HG03457 (cell line): ENCODE measurements around the gene TMCO5A.
"Not testable (repeated sequence)": the region's sequence is repeated elsewhere in the genome, so short reads cannot be mapped to it uniquely, and the experiment has no call there.

Source experiments
- ATAC-seq: cut with Tn5 transposase; IDR thresholded peaks from one replicate; pipeline ENCODE4 v1.9.1; 2021; ENCODE audit warnings: moderate number of reproducible peaks; ENCODE audit not compliant: unreplicated experiment

Gene TMCO5A

DNA sequence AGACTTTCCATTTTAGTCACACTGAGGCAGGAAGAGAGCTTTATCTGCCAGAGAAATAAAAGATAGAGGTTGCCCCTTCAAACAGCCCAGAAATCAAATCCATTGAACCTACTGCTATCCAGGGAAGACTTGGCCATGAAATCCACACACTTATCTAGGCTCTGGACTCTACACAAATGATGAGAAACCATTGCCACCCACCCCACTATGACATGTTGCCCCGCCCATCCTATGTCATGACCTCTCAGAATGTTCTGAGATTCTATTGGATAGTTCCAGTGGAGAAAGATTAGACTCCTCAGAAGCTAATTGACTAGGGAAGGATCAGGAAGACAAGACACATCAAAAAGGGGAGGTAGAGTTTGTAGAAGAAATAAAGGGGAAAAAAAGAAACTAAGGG is at the start of gene TMCO5A:
TMCO5A (plus strand) TSS at position 301 of the 400 bp plus-strand sequence. CDS start 1,684 bp downstream, outside the sequence.
- no peak for ATAC-seq

DNA sequence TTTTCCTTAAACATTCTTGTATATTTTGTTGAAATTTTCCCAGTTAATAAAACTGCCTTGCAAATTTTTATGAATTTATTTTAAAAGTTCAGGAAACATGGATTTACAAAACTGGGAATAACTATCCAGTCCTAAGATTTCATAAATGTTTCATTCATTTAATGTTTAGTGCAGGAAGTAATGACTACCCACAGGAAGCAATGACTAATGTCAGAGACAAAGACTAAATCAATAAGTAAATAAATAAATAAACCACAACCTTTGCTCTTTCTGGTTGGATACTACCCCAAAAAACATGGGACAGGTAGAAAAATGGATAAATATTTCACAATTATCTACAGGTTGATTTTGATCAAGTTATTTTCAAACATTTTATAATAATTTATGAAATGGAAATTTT is 48.8 kb upstream of the TMCO5A start:
- no peak for ATAC-seq

DNA sequence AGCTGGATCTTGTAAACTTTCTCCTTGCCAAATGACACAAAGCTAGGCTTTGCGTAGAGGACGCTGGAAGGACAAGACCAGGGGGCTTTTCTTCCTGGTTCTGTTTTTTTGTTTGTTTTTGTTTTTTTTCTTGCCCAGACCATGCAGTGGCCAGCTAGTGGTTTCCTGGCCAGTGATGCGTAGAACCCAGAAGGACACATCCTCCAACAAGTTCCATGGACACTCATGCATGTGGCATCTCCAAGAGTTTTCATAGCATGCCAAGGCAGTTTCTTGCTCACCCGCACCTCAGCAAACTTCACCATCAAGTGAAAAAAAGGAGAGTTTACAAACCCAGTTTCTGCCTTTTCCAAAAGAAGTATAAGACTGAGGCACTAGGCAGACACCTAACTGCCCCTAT is 46.1 kb upstream of the TMCO5A start:
- ATAC-seq = no peak

GRCh38 chr15:37891766-37892368 is 42.6 kb upstream of the TMCO5A start:
- ATAC-seq = no peak

- ATAC-seq = no peak
Observed at GRCh38 chr15:37893309-37893708, 41.1 kb upstream of the TMCO5A start.

- ATAC-seq = no peak
Observed at GRCh38 chr15:37898362-37898761, 36.1 kb upstream of the TMCO5A start.

DNA sequence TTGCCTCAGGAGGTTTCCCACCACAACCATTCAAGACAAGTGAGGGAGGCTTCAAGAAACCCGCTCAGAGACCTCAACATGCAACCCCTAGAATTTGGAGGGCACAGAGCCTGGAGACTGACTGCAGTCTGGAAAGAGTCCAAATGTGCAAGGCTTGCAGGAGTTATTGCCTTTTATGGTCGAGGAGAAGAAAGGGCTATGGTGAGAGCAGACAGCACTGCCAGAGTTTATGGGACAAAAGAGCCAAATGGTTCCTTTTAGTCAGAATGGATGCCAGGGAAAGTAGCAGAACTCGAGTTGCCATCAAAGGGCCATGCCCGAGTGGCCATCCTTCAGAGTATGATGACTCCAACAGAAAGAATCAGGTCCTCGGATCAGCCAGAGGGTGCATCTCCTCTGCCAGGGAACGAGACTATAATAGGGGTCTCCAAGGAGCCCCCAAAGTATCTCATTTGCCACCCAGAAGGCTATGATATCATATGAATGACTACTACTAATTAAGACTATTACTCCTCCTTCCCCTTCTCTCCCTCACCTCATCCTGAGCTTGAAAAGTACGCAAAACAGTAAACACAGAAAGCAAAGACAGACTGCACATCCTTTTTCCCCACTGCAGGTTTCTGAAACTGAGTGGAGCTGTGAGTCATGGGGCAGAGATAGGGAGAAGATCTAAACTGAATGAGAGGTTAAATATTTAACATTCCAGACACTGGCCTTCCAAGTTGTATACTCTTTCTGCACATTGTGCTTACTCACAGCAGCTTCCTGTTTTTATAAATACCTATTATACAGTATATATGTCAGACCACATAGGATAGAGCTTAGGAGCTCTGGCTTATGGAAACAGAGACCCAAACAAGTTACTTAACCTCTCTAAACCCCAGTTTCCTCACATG is 33.9 kb upstream of the TMCO5A start:
- ATAC-seq = no peak

DNA sequence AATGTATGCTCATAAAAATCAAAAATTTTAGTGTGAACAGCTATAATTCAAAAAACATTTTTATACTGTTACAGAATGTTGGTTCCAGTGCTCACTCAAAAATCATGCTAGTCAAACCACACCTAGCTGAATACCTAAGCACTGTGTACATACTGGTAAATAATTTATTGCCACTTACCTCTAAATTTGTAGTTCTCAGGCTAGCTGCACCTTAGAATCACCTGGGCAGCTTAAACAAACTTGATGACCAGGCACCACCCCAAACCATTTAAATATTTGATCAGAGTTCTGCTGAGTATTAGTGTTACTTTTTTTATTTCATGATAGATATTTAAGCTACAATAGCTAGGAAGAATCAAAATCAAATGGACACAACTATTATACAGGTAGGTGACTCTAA is 32.3 kb upstream of the TMCO5A start:
- ATAC-seq = no peak

- no peak for ATAC-seq
Observed at GRCh38 chr15:37903919-37904625, 30.4 kb upstream of the TMCO5A start.

DNA sequence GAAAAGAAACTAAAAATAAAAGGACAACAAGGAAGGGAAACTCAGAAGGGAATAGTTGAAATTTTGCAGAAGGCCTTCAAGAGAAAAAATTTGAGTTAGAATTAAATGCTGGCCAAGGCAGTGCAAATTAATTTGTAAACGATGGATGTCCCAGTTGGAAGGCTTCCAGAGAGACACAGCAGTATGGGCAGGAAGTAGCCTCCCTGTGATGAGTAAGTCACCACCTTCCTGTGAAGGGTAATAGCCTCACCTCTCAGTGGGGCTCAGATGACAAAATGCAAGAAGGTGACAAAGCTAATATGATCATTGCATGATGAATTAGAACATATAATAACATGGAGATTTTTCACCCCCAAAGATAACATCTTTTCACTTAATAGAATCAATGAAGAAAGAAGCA is 27.3 kb upstream of the TMCO5A start:
- ATAC-seq = no peak

- ATAC-seq = no peak
Observed at GRCh38 chr15:37921527-37922385, 12.7 kb upstream of the TMCO5A start.

- ATAC-seq = no peak
Observed at GRCh38 chr15:37926136-37926535, 8.3 kb upstream of the TMCO5A start.

DNA sequence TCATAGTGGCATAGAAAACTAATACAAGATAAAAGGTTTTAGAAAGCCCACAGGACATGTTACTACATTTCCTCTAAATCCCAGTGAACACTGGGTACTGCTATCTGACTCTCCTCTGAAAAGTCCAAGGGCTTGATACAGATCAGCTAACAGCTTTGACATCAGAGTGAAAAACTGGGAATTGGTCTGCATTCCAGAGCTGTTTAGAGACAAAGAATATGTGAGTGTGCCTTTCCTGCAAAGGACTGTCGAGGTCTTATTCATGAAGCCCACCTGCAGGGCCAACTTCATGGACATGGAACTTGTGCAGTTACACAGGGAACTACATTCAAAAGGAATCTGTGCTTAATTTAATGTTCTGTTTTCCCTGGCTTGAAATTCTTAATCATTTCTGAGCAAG is 5.2 kb upstream of the TMCO5A start:
- ATAC-seq = no peak

- ATAC-seq = no peak
Observed at GRCh38 chr15:37931321-37931720, 3.1 kb upstream of the TMCO5A start.

GRCh38 chr15:37931868-37932267 is 2.6 kb upstream of the TMCO5A start:
- ATAC-seq = no peak

DNA sequence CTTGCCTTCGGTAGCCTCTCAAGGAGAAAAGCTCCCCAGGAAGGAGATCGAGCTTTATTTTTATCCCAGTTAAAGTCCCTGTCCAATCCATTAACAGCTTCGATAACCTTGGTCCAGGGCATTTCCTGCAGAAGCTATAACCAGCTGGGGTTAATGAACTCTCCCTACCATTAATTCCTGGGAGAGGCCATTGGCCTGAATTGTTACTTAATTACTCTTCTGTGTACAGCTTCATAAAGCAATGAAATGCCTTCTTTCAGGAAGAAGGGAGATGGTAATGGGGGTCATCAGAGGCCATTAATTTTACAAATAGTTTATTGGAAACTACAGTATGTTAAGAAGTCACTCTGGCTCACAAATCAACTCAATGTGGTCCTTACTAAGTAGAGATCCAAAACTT is 1.9 kb upstream of the TMCO5A start:
- no peak for ATAC-seq

DNA sequence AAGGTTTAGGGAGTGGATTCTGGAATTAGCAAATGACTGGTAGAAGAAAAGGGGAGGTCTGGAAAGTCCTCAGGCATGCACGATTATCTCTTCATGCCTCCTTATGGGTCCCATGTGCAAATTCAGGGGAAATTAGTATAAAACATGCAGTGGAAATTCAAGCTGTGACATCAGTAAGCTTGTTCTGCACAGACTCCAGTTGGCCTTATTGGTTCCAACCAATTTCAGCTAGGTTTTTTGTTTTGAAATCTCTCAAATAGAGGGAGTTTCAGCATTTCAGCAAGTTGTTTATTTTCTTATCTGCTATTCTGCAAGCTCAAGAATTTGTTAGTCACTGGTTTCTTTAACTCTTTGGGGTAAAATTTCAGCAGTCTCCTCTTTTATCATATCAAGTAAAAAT is 774 bp upstream of the TMCO5A start:
- ATAC-seq = no peak

DNA sequence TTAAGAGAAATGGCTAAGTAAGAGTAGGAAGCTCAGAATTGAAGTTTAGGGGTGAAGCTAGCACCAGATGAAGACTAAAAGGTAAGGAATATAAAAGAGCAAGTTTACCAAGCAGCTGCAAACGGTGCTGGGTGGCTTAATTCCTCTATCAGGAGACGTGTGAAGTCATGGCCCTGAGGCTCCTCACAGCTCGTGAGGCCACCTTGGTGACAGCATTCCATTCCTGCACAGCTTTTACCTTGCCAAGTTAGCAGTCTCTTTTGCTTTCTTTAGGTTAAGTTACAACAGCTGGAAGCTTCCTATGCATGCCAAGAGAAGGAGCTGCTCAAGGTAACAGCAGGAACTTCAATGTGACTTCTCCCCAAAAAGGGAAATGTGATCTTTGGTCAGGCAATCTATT is 6.4 kb downstream of the TMCO5A start:
- no peak for ATAC-seq

DNA sequence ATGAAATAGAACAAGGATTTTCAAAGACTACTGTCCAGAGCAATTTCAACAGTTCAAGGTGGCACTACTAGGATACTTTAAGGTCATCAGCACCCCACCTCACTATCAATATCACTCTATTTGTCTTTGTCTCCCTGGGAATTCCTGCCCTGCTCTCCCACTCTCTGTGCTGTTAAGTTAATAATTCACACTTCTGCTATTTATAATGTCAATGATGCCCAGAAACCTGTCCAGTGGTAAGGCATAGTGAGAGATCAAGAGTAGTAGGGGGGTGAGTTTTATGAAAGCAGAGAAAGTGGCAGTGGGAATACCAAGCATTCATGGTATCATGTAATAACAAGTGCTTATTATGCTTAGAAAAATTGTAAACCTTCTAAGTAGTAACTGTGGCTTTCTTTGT is 7.3 kb downstream of the TMCO5A start:
- no peak for ATAC-seq

DNA sequence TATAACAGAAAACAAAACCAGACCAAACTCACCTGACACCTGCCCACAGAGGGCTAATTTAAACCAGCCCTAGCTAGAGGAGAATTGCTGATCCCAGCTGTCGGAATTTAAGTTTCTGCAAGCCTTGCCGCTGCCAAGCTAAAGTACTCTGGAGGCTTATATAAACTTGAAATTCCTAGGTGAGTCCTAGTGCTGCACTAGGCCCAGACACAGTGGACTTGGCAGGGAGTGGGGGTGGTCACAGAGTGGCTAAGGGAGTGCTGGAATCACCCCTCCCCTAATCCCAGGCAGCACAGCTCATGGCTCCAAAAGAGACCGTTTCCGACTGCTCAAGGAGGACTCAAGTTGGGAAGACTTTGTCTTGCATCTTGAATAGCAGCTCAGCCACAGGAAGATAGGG is 17.6 kb downstream of the TMCO5A start:
- ATAC-seq = no peak

DNA sequence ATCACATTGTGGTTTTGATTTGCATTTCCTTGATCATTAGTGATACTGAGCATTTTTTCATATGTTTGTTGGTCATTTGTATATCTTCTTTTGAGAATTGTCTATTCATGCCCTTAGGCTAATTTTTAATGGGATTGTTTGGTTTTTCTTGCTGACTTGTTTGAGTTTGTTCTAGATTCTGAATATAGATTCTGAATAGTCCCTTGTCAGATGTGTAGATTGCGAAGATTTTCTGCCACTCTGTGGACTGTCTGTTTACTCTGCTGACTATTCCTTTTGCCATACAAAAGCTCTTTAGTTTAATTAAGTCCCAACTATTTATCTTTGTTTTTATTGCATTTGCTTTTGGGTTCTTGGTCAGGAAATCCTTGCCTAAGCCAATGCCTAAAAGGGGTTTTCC is 26.3 kb downstream of the TMCO5A start:
- not testable (repeated sequence) for ATAC-seq
